HCT116 (cell line): ENCODE results near the gene CCDC197. TPM values are rescaled to one million over a fixed set of nuclear protein-coding genes. Genes with fewer than 3 reads are reported as not detected.

Source experiments
- ATAC-seq: fragments of 200-7000 bp; cut with Tn5 transposase; 2 replicates; pipeline ENCODE4 v1.9.1; 2020; ENCODE audit warnings: mild to moderate bottlenecking, moderate library complexity
- BruUV-seq: library from RNA; stranded (reverse); fragments of 400-500 nt; replicated peaks from 2 replicates; lab custom pipeline; 2021; lab: Mats Ljungman, UMichigan
- CTCF ChIA-PET: fragments of 300-600 bp; sonication (Branson Sonifier 250); formaldehyde crosslinking; loops from one replicate; lab custom pipeline; 2021; ENCODE audit warnings: antibody characterized with exemption; lab: Charles Lee
- POLR2A ChIA-PET: fragments of 300-600, 350-600 bp; sonication (Branson Sonifier 250); formaldehyde crosslinking; loops from one replicate; lab custom pipeline; 2021; ENCODE audit warnings: antibody characterized with exemption; lab: Charles Lee
- RAD21 ChIA-PET, 2 experiments: fragments of 300-600 bp; sonication (Branson Sonifier 250); formaldehyde crosslinking; loops; one replicate each; lab custom pipeline; 2023; ENCODE audit warnings: low total read pairs in 2 of 2; ENCODE audit not compliant: uncharacterized antibody in 2 of 2, unreplicated experiment in 2 of 2, low non-redundant PET in 1 of 2; lab: Charles Lee
- DNase-seq: peaks from one replicate; pipeline ENCODE4 v3.0.0-alpha.2; 2010; ENCODE audit warnings: low read depth, low spot score
- H2AFZ ChIP-seq: fragments of 200-600 bp; shearing (Covaris generic), sonication (generic); 2 replicates; pipeline ENCODE4 v1.6.1; 2017; ENCODE audit warnings: low read depth, mixed run types, mixed read lengths, antibody characterized with exemption, low read length; ENCODE audit not compliant: poor library complexity, severe bottlenecking
- H3K27ac ChIP-seq: 2 replicates; pipeline ENCODE4 v1.5.1; 2012; ENCODE audit warnings: low read depth, low read length
- H3K27me3 ChIP-seq: fragments of 200-600 bp; sonication (generic); 2 replicates; pipeline ENCODE4 v1.6.1; 2016; ENCODE audit warnings: mixed run types, low read length, mixed read lengths; ENCODE audit not compliant: insufficient read depth
- H3K36me3 ChIP-seq, 2 experiments: fragments of 200-500 bp in 1 of 2; fragments of 200-600 bp in 1 of 2; sonication (Bioruptor generic) in 1 of 2; sonication (generic) in 1 of 2; 2 replicates each; pipeline versions ENCODE4 v1.5.1 to v1.6.1; 2014 to 2016; ENCODE audit warnings: low read length in 2 of 2, inconsistent platforms in 1 of 2, mixed read lengths in 1 of 2, mixed run types in 1 of 2; ENCODE audit not compliant: insufficient read depth in 2 of 2, control insufficient read depth in 1 of 2
- H3K4me1 ChIP-seq, 2 experiments: fragments of 200-600 bp in 1 of 2; sonication (generic) in 1 of 2; 2 replicates each; pipeline versions ENCODE4 v1.5.1 to v1.6.1; 2012 to 2017; ENCODE audit warnings: low read length in 2 of 2, inconsistent platforms in 1 of 2, mild to moderate bottlenecking in 1 of 2, mixed read lengths in 1 of 2, mixed run types in 1 of 2, moderate library complexity in 1 of 2; ENCODE audit not compliant: insufficient read depth in 2 of 2, control insufficient read depth in 1 of 2
- H3K4me2 ChIP-seq: fragments of 200-600 bp; sonication (generic); 2 replicates; pipeline ENCODE4 v1.6.1; 2017; ENCODE audit warnings: mixed run types, low read length, mixed read lengths
- H3K4me3 ChIP-seq, 2 experiments: fragments of 200-600 bp in 1 of 2; sonication (generic) in 1 of 2; replicated peaks in 1 of 2; 2 replicates each; pipeline ENCODE4 v1.5.1; 2011 to 2016; ENCODE audit warnings: low read length in 2 of 2, control low read depth in 1 of 2, low read depth in 1 of 2, mild to moderate bottlenecking in 1 of 2, mixed read lengths in 1 of 2, mixed run types in 1 of 2
- H3K79me2 ChIP-seq: fragments of 200-600 bp; sonication (generic); 2 replicates; pipeline ENCODE4 v1.6.1; 2017; ENCODE audit warnings: mild to moderate bottlenecking, mixed run types, low read length, moderate library complexity, mixed read lengths; ENCODE audit not compliant: insufficient read depth
- H3K9ac ChIP-seq: fragments of 200-600 bp; sonication (generic); 2 replicates; pipeline ENCODE4 v1.6.1; 2016; ENCODE audit warnings: low read length, mixed read lengths
- H3K9me2 ChIP-seq: fragments of 200-600 bp; sonication (generic), shearing (Covaris generic); 2 replicates; pipeline ENCODE4 v1.6.1; 2017; ENCODE audit warnings: mixed run types, mild to moderate bottlenecking, moderate library complexity; ENCODE audit not compliant: insufficient read depth
- H3K9me3 ChIP-seq, 2 experiments: fragments of 200-500 bp in 1 of 2; fragments of 200-600 bp in 1 of 2; sonication (Bioruptor generic) in 1 of 2; sonication (generic) in 1 of 2; 2 replicates each; pipeline ENCODE4 v1.6.1; 2014 to 2017; ENCODE audit warnings: low read length in 2 of 2, mixed read lengths in 2 of 2, inconsistent platforms in 1 of 2, low read depth in 1 of 2, mild to moderate bottlenecking in 1 of 2, mixed run types in 1 of 2, moderate library complexity in 1 of 2; ENCODE audit not compliant: control insufficient read depth in 1 of 2, insufficient read depth in 1 of 2
- H4K20me1 ChIP-seq: fragments of 200-600 bp; sonication (generic), shearing (Covaris generic); 2 replicates; pipeline ENCODE4 v1.6.1; 2017; ENCODE audit warnings: mixed run types, mild to moderate bottlenecking, moderate library complexity; ENCODE audit not compliant: insufficient read depth
- CBX3 ChIP-seq: IDR thresholded peaks from 2 replicates; pipeline ENCODE4 v1.6.1; 2012; ENCODE audit warnings: low read depth
- REST ChIP-seq: IDR thresholded peaks from 2 replicates; pipeline ENCODE4 v1.6.1; 2012; ENCODE audit warnings: low read depth
- SRF ChIP-seq: IDR thresholded peaks from 2 replicates; pipeline ENCODE4 v1.6.1; 2012; ENCODE audit warnings: low read depth
- TCF7L2 ChIP-seq: IDR thresholded peaks from 2 replicates; pipeline ENCODE4 v1.7.0; 2011; ENCODE audit warnings: borderline replicate concordance, inconsistent platforms; ENCODE audit not compliant: insufficient read depth, insufficient read length; ENCODE audit errors: extremely low read depth
- YY1 ChIP-seq: IDR thresholded peaks from 2 replicates; pipeline ENCODE4 v1.6.1; 2011; ENCODE audit warnings: low read length, low read depth, moderate library complexity, mild to moderate bottlenecking; ENCODE audit not compliant: insufficient replicate concordance; ENCODE audit errors: extremely low read depth
- ZFX ChIP-seq: fragments of 450-650 bp; IDR thresholded peaks from 2 replicates; pipeline ENCODE4 v1.6.1; 2017
- intact Hi-C: fragments of 100-400 bp; cut with micrococcal nuclease; formaldehyde crosslinking; loops from 2 replicates; pipeline ENCODE4 v1.10.0; 2022
- total RNA-seq: library from RNA; stranded (reverse); gene quantifications from one replicate; pipeline ENCODE4 v1.2.1, GENCODE V29; 2021; ENCODE audit not compliant: unreplicated experiment

CCDC197 gene
- total RNA-seq, 1 experiment from 2014 or later, result not detected

DNA sequence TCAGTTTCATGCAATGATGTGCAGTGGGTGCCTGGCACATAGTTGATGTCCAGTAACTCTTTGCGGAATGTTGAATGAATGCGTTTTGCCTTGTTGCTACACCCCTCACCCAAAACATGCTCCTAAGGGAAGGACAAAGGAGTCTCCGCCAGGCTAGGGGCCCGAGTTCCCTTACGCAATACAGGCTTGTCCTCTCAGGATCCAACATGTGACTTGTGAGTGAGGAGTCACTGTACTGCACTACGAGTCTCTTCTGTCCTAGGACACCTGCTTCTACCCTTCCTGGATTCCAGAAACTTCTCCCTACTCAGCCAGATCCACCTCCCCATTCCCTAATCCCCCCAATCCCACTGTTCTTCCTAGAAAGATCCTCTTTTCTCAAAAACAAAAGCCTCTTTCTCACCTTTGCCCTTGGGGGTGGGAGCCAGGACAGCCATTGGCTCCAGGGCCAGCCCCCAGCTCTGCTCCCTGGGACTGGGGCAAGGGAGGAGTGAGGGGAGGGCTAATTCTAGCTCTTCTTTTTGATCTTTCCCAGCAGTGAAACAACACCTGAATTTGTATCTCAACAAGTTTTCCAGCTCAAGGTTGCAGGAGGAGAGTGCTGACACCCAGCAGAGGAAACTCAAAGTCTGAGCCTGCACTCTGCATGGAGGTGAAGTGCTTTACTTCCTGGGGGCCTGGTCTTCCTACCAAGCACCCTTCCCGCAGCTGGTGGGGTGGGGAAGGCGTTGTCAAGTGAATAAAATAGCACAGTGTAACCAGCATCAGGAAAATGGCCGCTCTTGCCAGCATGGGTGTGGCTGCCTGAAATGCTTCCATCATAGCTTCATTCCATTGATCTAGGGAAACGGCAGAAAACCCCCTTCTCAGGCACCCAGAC, 25.7 kb downstream of the CCDC197 start:
- ChIA-PET RAD21 (no interaction called here), CTCF (interaction anchor here (1.6 kb wide), 1 partner anchor 121 kb away, joined by 3 read pairs; no protein-coding TSS in a partner anchor), POLR2A (no interaction called here)
- intact Hi-C loops, result no loop called here
- ATAC-seq, result no peak
- DNase-seq, result no peak
- Histone ChIP-seq H3K4me2 (no peak overlapping the region), H3K9ac (no peak overlapping the region), H4K20me1 (no peaks in the 10 kb centered on the region), H3K4me1 (peaks cover 15 to 42% of the 10 kb centered on the region in 2 experiments), H2AFZ (no peak overlapping the region), H3K27ac (no peak overlapping the region), H3K79me2 (no peaks in the 10 kb centered on the region; the same call in 1 of the 2 replicates), H3K36me3 (no peaks in the 10 kb centered on the region), H3K27me3 (no peaks in the 10 kb centered on the region), H3K9me3 (no peaks in the 10 kb centered on the region), H3K4me3 (no peak overlapping the region), H3K9me2 (no peaks in the 10 kb centered on the region)
- TF ChIP-seq SRF, result no peak
- no peak for TF ChIP-seq CBX3
- TF ChIP-seq YY1, result no peak
- TF ChIP-seq ZFX, result no peak
- TF ChIP-seq REST, result no peak
- TF ChIP-seq TCF7L2, result no peak
- no TSS peak for BruUV-seq
